Parathyroid adenoma (tissue), 2 donors: ENCODE measurements around the gene HPN.

Experiments used
- H2AFZ ChIP-seq: fragments of 300-600 bp; sonication (generic); one replicate; pipeline ENCODE4 v1.7.0; 2017; ENCODE audit warnings: antibody characterized with exemption, mild to moderate bottlenecking
- H3K27ac ChIP-seq: fragments of 300-600 bp; sonication (generic); one replicate; pipeline ENCODE4 v1.7.0; 2017
- H3K27me3 ChIP-seq: fragments of 300-600 bp; sonication (generic); one replicate; pipeline ENCODE4 v1.7.0; 2017; ENCODE audit warnings: low read length; ENCODE audit not compliant: control insufficient read depth, insufficient read depth
- H3K36me3 ChIP-seq: fragments of 300-600 bp; sonication (generic); one replicate; pipeline ENCODE4 v1.7.0; 2017; ENCODE audit warnings: low read length; ENCODE audit not compliant: control insufficient read depth, insufficient read depth
- H3K4me1 ChIP-seq: fragments of 300-600 bp; sonication (generic); one replicate; pipeline ENCODE4 v1.7.0; 2017; ENCODE audit warnings: control low read depth
- H3K4me2 ChIP-seq: fragments of 300-600 bp; sonication (generic); one replicate; pipeline ENCODE4 v1.7.0; 2017; ENCODE audit warnings: low read length
- H3K4me3 ChIP-seq: fragments of 300-600 bp; sonication (generic); one replicate; pipeline ENCODE4 v1.7.0; 2017; ENCODE audit warnings: low read depth, low read length
- H3K79me2 ChIP-seq: fragments of 300-600 bp; sonication (generic); one replicate; pipeline ENCODE4 v1.7.0; 2017; ENCODE audit warnings: control low read depth
- H3K9ac ChIP-seq: fragments of 300-600 bp; sonication (generic); one replicate; pipeline ENCODE4 v1.7.0; 2017; ENCODE audit warnings: mild to moderate bottlenecking
- H3K9me3 ChIP-seq: fragments of 300-600 bp; sonication (generic); one replicate; pipeline ENCODE4 v1.7.0; 2017; ENCODE audit warnings: low read length; ENCODE audit not compliant: control insufficient read depth
- TF ChIP-seq, protein P1 (sequence below): fragments of 300-600 bp; sonication (generic); IDR thresholded peaks from one replicate; pipeline ENCODE4 v1.7.0; 2017; ENCODE audit warnings: antibody characterized with exemption, mild to moderate bottlenecking
- donor health status: primary hyperparathyroidism.

HPN gene

GRCh38 chr19:35114353-35115176, 73.0 kb downstream of the HPN start:
- H3K4me1 ChIP-seq, result no peaks in the 10 kb centered on the region
- no peak overlapping the region for H3K9ac ChIP-seq
- TF ChIP-seq, protein P1, sequence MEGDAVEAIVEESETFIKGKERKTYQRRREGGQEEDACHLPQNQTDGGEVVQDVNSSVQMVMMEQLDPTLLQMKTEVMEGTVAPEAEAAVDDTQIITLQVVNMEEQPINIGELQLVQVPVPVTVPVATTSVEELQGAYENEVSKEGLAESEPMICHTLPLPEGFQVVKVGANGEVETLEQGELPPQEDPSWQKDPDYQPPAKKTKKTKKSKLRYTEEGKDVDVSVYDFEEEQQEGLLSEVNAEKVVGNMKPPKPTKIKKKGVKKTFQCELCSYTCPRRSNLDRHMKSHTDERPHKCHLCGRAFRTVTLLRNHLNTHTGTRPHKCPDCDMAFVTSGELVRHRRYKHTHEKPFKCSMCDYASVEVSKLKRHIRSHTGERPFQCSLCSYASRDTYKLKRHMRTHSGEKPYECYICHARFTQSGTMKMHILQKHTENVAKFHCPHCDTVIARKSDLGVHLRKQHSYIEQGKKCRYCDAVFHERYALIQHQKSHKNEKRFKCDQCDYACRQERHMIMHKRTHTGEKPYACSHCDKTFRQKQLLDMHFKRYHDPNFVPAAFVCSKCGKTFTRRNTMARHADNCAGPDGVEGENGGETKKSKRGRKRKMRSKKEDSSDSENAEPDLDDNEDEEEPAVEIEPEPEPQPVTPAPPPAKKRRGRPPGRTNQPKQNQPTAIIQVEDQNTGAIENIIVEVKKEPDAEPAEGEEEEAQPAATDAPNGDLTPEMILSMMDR, result peak; percentile 90
- no peaks in the 10 kb centered on the region for H3K36me3 ChIP-seq
- peak overlapping the region; percentile 18 for H3K4me2 ChIP-seq
- no peaks in the 10 kb centered on the region for H3K79me2 ChIP-seq
- H3K27ac ChIP-seq, result no peak overlapping the region
- no peaks in the 10 kb centered on the region for H3K9me3 ChIP-seq
- H3K4me3 ChIP-seq, result no peak overlapping the region
- H2AFZ ChIP-seq, result peak overlapping the region; percentile 33
- no peaks in the 10 kb centered on the region for H3K27me3 ChIP-seq

DNA sequence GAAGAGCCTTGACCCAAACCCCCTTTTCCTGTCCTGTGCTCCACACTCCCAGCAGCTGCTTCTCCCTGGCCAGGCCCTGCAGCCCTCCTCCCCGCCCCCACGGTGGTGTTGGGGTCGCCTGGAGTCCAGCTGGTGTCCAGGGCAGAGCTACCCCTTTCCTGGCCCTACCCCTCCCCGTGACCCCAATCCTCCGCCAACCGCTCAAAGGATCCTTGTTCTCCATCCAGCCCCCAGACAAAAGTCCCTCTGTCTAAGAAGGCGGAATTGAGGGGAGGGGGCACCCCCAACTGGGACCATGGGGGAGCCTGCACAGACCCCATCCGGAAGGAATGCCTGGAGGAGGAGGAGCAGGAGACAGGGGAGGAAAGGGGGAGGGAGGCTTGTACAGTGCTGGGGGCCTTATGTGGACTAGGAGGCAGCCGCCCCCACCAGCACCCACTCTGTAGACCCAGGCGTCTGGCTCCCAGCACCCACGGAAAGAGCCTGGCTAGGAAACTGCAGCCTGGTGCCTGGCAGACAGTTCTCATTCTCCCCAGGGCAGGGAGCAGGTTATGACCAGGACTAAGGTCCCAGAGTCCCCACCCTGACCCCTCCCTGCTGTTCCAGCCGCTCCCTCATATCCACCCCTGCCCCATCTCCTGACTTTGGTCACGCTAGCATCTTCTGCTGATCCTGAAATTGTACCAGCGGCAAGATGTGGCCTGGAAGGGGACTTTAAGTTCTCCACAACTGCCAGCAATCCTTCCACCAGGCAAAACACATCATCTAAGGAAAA, 73.8 kb downstream of the HPN start, which contains the start of gene FXYD3:
Gene FXYD3 (plus strand): TSS at position 647 of the 775 bp plus-strand sequence. CDS start 3,554 bp downstream, outside the sequence.
- Histone ChIP-seq H3K27ac (no peak within 1 kb of the TSS), H2AFZ (peak within 1 kb of the TSS; percentile 33), H3K9ac (no peak within 1 kb of the TSS), H3K4me2 (peak within 1 kb of the TSS; percentile 18), H3K79me2 (no peaks in the 10 kb centered on the region), H3K9me3 (no peaks in the 10 kb centered on the region), H3K4me1 (no peaks in the 10 kb centered on the region), H3K4me3 (no peak within 1 kb of the TSS), H3K27me3 (no peaks in the 10 kb centered on the region), H3K36me3 (no peaks in the 10 kb centered on the region)
- TF ChIP-seq, protein P1, result no peak
